Measurements from ENCODE around the gene CPAMD8.

Gene CPAMD8

DNA sequence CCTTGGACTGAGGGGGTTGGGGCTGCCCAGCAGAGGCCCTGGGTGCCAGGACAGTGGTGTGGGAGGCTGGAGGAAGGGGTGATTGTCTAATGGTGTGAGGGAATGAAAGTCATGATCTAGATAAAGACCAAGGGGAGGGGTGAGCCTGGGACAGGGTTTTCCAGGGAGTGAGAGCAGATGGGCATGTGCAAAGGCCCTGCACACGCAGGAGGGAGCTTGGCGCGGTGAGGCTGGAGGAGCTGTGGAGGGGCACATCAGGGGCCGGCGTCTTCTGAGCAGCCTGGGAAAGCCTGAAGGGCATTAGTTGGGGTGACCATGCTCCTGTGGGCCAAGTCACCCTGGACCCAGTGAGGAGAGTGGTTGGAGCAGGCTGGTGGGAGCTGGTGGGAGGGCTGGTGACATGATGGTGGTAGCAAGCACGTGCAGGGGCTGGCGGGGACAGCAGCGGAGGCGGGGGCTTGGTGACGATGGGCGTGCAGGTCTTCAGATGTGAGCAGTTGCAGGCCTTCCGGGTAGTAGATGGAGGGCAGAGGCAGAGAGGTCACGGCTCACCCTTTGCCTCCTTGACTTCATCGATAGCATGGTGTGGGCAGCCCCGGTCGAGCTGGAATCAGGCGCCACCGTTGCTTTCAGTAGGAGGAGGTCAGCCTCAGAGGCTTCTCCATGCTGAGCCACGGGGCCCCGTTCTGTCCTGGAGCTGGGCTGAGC, 158.0 kb downstream of the CPAMD8 start:
- no peak for DNase-seq

DNA sequence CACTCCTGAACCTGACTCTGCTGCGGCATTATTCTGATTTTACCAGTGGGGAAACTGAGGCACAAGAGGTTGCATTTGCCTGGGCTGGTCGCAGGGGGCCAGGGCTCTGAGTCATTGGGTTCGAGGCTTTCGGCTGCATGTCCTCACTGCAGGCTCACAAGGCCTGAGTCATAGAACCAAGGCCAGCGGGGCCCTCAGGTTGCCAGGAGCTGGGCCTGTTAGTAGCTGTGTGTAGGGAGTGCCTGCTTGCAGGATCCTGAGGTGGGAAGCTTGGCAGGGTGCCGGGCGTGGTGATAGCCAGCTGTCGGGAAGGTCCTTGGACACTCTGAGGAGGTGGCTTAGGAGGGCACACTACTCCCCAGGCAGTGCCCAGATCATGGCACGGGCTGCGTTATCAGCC, 159.4 kb downstream of the CPAMD8 start:
- DNase-seq: no peak

DNA sequence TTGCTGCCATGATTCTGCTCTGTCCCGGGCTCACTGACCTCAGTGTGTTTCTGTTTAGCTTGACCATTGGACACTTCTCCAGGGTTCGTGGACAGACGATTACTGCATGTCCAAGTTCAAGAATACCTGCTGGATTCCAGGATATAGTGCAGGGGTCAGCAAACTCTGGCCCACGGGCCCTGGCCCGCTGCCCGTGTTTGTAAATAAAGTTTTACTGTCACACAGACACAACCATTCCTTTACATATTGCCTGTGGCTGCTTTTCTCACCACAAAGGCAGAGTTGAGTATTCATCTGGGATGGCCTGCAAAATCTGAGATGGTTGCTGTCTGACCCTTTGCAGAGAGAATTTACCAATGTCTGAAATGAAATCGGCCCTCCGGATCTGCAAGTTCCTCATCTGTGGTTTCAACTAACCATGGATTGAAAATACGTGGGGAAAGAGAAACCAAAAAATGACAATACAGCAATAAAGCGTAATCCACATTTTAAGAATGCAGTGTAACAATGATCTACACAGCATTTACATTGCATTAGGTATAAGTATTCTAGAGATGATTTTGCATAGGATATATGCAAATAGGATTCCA, 163.7 kb downstream of the CPAMD8 start:
- DNase-seq: no peak

DNA sequence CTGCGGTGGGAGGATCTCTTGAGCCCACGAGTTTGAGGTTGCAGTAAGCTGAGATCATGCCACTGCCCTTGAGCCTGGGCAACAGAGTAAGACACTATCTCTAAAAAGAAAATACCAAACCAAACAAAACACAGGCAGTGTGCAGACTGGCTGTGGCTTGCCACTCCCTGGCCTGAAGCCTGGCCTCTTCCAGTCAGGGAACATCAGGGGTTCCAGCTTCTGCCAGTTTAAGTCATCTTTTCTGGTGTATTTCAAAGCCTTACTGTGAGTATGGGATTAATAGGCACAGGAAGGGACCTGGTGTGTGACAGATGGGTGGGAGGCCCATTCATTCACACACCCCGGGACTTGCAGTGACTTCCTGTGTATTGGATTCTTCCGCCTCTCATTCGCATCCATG, 164.8 kb downstream of the CPAMD8 start:
- no peak for DNase-seq

DNA sequence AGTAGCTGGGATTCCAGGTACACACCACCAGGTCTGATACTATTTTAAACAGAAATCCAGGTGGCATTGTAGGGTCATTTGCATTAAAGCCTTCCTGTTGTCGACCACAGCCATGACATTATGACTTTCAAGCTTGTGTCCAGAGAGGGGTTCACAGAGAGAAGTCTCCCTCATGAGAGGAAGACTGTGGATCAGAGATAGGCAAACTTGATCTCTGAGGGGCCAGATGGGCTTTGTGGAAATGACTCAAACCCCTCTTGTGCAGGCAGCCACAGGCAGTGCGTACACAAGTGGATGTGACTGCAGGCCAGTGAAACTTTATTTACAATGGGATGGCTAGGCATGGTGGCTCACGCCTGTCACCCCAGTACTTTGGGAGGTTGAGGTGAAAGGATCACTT, 165.6 kb downstream of the CPAMD8 start:
- no peak for DNase-seq

DNA sequence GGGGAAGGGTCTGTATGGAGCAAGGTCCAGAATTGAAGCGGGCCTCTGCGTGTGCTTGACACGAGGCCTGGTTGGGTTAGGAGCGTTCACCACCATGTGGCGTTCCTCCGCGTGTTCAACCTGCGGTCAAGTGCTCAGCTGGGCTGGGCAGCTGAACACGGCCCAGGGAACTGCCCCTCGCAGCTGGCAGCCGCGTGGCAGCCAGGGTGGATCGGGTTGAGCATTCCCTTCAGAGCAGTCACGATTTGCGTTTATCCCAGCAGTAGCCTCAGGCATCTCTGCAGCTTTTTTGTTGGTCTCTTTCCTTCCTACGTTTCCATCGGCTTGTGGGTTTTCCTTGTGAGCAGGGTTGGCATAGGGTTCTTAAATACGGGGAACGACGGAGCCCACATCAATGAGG, 166.5 kb downstream of the CPAMD8 start:
- no peak for DNase-seq

DNA sequence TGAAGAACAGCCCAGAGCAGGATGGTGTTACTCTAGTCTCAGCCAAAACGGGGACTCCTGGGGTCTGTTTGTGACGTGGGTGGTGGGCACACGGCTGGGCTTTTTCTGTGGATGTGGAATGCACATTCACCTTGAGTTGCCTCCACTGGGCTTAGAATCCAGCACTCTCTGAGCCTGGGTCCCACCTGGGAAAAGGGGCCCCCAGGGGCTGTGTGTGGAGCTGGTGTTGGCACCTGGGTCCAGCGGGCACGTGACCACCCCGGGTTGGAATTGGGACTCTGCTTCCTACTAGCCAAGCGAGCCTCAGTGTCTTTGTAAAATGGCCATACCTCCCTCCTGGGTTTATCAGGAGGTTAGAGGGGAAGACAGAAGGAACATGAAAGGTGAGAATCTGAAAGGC, 167.0 kb downstream of the CPAMD8 start:
- no peak for DNase-seq

DNA sequence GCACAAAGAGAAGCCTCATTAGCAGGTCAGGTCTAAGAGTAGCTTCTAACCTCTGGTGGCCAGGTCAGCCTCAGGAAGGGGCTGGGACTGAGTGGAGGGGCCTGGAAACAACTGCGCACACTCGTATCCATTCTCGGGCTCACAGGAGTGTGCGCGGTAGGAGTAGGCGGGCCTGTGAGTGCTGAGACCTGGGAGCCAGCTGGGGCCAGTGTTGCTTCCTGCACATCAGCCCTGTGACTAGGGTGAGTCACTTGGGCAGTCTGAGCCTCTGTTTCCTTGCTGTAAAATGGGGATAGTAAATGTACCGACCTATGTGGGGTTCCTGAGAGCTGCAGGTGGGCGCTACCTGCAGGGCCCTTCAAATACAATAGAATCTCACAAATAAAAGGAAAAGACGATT, 170.5 kb downstream of the CPAMD8 start:
- no peak for DNase-seq

DNA sequence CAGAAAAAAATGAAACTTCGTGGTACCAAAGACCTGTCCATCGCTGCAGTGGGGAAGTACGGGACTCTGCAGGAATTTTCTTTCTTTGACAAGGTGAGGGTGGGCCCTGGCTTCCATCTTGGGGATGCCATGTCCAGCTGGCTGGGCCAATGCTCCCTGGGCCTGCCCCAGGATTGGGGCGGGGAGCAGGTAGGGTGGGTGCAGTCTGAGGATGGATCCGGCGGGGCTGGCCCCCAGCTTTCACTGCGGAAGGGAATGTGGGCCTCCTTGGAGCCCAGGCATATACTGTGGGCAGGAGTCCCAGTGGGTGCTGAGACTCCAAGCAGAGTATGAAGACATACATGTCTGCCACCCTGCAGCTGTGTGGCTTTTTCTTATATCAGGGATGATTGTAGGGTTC, 173.5 kb downstream of the CPAMD8 start:
- no peak for DNase-seq

DNA sequence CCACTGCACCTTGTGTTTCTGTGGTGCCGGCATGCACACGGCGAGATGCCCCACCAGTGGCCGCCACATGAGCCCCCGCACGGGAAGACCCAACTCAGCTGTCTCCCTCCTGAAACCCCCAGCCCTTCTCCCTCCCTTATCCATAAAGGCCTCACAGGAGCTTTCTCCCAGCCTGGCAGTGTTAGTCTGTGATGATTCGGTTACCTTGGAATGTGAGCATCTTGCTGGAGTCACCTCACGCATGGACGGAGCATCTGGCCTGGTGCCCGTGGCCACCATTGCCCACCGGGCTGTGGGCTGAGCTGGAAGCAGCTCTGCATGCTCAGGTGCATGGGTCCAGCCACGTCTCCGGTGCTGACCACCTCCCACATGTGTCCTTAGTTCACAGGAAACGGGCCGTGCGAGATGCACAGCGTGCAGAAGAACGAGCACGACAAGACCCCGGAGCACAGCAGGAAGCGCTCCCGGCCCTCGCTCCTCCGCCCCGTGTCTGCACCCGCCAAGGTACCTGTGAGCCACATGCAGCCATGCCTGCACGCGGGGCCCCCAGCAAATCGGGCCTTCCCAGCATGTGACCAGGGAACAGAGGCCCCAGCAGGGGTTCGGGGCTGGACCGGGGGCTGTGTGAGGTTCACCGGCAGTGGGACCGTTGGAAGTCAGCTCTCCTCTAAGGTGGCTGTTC, 175.4 kb downstream of the CPAMD8 start:
- DNase-seq: no peak

DNA sequence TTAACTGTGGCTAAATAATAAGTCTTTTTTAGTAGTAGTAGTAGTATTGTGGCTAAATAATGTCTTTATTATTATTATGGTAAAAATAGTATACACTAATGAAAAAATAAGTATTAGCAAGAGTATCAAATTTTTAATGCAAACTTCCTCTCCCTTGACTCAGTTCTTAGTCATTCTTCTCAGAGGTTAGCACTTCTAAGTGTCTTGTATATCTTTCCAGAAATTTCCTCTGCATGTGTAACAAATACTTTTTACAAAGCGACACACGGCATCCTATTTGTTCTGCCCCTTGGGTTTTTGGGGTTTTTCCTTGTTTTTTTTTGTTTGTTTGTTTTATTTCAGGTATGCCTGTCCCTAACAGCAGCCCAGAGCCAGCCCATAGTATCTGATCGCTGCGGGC, 176.5 kb downstream of the CPAMD8 start:
- DNase-seq: no peak

DNA sequence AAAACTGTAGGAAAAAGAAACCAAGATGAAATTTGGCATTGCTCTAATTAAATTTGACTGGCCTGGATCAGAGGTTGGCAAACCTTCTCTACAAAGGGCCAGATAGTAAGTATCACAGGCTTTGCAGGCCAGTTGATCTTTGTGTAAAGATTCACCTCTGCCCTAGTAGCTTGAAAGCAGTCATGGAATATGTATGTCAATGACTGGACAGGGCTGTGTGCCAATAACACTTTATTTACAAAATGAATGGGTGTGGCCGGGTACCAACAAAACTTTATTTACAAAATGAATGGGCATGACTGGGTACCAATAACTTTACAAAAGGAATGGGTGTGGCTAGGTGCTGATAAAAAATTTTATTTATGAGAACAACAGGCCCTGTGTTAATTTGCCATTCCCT, 177.4 kb downstream of the CPAMD8 start:
- no peak for DNase-seq

DNA sequence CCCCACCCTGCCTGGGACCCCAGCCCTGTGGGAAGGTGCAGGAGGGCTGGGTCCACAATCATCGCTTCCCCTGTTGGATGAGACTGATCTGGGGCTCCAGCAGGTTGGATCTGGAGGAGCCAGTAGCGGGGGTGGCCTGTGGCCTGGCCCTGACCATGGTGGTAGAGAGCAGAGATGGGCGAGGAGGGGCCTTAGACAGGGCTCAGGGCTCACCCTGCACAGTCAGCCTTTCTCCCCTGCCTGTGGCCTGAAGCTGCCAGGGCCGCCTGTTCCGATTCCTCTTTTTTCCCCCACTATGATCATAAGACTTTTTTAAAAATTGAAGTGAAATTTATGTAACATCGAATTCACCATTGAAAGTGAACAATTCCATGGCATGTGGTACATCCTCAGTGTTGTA, 179.2 kb downstream of the CPAMD8 start:
- no peak for DNase-seq

DNA sequence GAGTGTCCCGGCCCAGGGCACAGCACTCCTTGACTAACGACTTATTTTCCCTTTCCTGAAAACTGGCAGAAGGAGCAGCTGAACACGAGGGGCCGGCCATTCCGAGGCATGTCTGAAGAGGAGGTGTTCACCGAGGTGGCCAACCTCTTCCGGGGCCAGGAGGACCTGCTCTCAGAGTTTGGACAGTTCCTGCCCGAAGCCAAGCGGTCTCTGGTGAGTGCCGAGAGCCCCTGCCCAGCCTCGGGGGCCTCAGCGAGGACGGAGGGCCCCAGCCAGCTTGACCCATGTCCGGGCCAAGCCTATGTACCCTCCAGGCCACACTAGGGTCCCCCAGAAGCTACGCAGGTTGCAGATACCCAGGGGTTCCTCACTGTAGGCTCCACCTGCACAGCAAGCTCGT, 179.7 kb downstream of the CPAMD8 start:
- no peak for DNase-seq

All from NCI-H2171 (cell line).